Measurements from ENCODE around the gene FBH1. TPM values are rescaled to one million over a fixed set of nuclear protein-coding genes. Genes with fewer than 3 reads are reported as not detected.
"Not testable (repeated sequence)": the region's sequence is repeated elsewhere in the genome, so short reads cannot be mapped to it uniquely, and the experiment has no call there.

The FBH1 gene
- polyA plus RNA-seq, 3 donors, result 79.3 to 99.1 (median 85.9) TPM

DNA sequence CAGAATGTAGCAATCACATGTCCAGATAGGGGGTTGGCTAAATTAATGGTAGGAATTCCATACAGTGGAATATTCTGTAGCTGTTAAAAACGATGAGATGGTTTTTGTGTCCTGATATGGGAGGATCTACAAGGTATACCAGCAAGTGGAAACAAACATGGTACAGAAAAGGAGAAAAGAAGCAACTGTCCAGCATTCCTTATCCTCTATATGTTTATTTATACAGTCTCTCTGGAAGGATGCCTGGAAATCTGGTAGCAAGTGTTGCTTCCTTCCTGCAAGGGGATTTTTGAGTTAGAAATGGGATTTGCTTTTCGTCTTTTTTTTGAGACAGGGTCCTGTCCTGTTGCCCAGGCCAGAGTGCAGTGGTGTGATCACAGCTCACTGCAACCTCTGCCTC is 68.0 kb downstream of the FBH1 start:
- no peak for DNase-seq

DNA sequence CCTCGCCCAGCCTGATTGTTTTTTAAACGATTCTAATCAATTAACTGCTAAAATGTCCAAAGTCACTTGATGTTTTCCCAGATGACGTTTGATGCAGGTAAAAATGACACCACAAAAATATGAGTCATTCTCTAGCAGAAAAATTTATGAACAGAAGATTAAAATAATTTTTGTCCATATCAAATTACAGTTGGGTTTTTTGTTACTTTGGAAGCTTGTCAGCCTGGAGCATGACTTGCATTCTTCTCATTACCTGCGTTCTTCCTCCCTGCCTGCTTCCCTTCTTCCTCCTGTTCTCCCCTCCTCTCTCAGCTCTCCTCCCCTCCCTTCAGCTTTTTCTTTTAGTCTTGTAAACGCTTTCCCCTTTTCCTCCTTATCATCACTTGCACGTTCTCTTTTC is 68.6 kb downstream of the FBH1 start:
- DNase-seq, result no peak

DNA sequence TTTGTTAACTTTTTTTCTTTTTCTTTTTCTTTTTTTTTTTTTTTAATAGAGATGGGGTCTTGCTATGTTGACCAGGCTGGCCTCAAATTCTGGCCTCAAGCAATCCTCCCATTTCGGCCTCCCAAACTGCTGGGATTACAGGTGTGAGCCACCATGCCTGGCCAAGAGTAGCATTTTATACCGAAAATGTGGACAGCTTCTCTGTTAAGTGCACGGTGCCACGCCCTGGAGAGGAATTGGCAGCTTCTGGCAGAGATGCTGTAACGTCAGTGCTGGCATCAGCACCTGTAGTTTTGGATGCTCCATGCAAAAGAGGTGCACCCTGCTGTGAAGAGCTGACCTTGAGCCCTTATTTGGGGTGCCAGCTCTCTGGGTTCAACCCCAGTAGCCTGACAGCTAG is 69.1 kb downstream of the FBH1 start:
- DNase-seq, result no peak

DNA sequence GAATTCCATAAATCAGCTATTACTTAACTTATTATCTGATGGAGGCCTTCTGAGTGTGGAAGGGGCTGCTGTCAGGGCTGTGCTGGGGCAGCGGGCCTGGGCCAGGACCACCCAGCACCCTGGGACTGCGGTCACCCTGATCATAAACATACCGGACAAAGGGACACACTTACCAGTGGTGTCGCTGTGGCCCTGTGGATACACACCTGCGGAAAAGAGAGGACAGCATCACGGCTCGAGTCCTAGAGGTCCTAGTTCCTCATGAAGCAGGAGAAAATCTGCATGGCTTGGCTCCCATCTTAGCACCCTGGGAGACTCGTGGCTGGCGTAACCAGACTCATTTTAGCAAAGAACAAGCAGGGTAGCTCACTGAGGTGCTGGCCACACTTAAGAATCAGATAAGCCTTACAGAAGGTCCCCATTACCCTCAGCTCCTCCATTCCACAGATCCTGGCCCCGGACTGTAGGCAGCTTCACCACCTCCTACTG is 69.6 kb downstream of the FBH1 start:
- no peak for DNase-seq

DNA sequence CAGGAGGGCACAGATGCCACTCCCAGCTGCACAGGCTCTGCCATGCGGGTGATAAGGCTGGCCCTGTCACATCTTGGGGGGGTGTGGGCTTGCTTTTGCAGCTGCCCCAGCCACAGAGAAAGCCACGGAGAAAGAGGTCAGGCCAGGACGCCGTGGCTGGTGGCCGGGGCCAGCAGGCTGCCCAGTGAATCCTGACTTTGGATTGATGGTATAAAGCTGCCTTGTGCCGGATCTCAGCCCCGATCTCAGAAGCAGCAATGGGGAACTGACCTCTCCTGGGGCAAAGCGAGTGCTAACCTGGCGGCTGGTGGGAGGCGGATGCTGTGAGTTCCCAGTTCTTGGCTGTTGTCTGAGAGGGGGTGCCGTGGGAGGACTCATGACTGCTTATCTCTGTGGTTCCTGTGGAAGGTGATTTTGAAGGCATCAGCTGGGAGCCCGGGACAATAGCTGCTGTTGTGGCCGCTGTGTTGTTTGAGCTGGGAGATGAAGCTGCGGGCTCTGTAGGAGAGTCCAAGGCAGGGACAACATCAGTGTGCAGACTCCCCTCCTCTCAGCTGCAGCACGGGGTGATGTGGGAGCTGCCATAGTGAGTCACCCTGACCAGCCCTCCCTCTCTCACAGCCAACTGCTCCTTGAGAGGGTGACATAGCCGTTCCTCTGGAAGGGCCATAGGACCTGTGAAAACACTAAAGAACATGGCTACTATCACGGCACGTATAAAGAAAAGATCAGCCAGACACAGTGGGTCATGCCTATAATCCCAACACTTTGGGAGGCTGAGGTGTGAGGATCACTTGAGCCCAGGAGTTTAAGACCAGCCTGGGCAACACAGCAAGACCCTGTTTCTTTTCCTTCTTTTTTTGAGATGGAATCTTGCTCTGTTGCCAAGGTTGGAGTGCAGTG is 70.3 kb downstream of the FBH1 start:
- DNase-seq, result no peak

DNA sequence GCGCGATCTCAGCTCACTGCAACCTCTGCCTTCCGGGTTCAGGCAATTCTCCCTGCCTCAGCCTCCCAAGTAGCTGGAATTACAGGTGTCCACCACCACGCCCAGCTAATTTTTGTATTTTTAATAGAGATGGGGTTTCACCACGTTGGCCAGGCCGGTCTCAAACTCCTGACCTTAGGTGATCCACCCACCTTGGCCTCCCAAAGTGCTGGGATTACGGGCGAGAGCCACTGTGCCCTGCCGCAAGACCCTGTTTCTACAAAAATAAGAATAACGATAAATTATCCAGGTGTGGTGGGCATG is 70.9 kb downstream of the FBH1 start:
- not testable (repeated sequence) for DNase-seq

DNA sequence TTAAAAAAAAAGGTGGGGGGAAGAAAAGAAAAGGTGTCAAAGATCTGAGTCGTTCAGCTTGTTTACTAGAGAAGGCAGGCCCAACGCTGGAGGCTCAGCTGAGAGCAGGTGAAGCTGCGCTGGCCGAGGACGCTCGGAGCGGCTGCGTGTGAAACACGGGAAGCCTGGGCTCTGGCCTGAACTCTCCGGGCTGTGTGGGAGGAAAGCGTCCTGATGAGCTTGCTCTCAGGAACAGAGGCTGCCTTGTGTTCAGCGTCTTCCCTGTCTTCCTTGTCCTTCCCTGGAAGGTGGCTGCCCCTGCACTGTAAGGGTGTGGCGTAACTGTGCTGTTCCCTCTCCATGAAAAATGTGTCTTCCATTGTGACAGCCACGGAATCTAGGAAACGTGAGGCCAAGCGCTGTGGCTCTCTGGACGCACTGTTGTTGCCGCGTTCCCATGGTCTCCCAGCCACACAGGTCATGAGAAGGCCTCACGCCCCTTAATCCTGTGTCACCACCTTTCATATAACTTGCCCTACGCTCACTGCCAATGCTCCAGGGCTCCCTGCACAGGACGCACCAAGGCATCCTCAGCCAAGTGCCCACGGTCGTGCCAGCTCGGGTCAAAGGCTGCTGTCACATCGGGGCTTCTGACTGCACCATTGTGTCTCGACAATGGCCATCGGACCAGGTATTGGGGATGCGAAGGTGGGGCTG is 71.5 kb downstream of the FBH1 start:
- DNase-seq, result no peak

DNA sequence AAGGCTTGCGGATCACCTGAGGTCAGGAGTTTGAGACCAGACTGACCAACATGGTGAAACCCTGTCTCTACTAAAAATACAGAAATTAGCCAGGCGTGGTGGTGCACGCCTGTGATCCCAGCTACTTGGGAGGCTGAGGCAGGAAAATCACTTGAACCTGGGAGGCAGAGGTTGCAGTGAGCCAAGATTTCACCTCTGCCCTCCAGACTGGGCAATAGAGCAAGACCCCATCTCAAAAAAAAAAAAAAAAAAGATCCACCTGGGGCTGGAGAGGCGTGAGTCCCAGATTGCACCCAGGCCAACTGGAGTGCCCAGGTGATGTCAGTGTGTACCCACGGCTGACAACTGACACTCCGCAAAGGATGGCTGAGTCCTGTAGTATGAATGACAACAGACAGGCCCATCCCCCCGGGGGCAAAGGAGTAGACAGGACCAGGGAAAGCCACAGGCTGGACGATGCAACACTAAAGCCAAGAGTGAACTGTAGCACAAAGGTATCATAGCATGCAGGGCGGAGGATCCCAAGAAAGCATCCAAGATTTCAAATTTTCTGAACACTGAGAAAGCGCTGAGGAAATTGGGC is 72.4 kb downstream of the FBH1 start:
- DNase-seq, result not testable (repeated sequence)

DNA sequence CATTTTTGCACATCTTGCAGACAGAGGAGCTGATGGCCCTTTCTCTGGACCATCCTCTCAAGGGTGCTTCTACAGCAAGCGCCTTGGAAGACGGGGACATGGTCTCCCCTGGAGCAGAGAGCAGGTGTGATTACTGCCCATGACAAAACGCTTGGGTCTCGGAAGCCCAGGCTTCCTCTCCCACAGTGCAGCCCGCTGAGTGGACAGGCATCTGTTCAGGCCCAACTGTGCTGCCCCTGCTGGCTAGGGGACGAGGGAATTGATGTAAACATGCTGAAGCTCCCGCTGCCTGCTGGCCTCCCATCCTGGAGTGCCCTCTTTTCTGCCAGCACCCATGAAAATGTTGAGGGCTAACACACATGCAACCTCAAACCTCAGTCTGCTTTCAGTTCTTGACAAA is 73.0 kb downstream of the FBH1 start:
- DNase-seq, result no peak

DNA sequence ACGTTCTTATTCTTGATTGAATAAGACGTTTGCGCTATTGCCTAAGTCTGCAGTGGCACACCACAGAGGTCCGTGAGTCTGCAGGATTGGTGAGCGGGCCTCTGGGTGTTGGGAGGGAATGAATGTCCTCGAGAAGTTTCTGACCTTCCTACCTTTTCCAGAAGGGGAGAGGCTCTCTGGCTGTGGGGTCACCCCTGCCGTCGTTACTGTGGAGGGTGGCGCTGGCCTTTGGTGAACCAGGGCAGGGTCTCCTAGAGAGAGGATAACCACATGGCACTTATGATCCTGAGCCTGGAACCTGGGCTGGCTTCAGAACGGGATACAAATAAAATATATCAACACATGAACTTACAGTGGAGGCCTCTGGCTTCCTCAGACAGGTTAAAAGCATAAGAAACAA is 73.5 kb downstream of the FBH1 start:
- no peak for DNase-seq

DNA sequence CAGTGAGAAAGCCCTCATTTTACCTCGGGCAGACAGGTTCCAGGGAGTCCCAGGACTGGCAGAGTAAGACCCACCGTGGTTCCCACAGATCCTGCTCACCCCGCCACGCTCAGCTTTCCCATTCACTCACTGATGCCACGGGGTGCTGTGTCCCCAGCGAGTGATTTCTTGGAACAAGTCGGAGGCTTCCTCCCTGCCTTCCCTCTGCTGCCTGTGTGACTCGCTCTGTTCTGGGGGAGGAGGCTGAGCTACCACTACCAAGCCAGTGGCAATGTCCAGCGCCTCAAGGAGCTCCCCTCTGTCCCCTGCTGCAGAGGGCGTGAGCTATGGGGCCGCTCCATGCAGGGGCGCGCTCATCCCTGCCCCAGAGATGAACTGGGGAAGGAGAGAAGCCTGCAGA is 74.7 kb downstream of the FBH1 start:
- no peak for DNase-seq

DNA sequence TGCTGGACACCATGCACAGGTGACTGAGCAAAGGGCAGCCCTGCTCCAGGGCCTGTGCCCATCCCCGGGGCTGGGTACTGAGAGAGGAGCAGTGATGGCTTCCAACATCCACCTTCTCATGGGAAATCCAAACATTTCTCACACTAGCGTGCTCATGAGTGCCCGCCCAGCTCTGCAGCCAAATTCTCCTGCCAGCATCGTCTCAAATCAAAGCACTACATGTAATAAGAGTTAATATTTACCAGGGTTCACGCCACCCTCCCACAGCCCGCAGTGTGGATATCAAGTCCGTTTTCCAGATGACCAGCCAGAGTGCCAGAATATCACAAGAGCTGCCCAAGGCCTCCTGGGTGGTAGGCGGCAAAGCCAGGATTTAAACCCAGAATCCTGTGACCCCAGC is 75.2 kb downstream of the FBH1 start:
- DNase-seq, result no peak

DNA sequence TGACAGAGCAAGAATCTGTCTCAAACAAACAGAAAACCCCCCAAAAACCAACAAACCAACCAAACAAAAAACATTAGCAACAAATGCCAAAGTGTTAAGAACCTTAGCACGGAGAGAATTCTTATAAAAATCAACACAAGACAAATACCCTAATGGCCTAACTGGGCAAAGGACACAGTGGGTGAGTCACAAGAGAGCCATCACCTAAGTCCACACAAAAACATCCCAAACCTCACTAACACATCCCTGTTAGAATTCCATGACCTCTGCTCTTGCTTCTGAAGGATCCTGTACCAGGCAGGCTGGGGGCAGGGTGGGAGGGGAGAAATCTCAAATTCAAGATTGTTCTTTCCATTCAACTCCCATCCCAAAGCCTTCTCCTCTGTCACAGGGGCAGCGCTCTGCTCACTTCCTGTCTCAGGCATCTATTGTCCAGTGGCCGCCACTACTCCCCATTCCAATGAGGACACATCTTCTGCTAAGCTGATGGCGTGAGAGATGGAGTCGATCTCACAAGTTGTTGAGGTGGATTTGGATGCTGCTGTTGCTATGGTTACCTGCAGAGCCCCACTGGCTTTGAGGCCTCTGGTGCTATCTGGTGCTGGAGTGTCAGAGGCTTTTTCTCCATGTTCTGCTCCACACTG is 78.1 kb downstream of the FBH1 start:
- DNase-seq, result no peak

DNA sequence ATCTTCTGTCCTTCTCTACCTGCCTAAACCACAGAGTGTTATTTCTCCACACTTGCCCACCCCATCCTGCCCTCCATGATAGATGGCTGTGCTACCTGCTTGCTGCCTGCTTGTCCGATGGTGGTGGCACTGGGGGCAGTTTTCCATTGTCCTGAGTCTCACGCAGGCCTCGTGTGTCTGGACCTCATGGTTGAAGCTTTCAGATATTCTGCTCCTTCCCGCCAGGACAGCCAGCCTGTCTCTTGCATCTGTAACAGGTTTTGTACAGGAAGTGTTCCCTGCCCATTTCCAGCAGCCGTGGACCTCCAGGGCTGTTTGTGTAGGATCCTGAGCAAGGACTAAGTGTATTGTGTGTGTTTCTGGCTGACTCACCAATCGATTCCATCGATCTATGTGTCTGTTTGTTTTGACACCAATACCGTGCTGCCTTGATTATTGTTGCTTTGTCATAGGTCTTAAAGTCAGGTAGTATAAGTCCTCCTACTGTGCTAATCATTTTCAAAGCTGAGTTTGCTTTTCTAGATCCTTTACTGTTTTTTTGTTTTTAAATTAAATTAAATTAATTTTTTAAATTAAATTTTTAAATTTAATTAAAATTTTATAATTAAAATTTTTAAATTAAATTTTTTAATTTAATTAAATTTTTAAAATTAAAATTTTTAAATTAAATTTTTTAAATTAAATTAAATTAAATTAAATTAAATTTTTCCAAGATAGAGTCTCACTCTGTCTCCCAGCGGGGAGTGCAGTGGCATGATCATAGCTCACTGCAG is 78.8 kb downstream of the FBH1 start:
- no peak for DNase-seq

DNA sequence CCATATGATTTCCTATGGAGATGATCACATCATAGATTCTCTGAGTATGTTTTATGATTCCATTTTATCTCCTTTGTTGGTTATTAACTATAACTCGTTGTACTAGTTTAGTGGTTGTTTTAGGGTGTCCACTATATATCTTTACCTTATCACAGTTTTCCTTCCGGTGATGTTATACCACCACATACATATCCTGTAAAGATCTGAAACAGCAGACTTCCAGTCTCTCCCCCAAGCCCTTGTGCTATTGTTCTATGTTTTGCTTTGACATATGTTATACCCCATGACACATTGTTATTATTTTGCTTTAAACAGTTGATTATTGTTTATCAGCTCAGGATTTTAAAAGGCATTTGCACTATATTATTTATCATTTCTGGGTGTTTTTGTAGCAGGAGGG is 80.0 kb downstream of the FBH1 start:
- no peak for DNase-seq

DNA sequence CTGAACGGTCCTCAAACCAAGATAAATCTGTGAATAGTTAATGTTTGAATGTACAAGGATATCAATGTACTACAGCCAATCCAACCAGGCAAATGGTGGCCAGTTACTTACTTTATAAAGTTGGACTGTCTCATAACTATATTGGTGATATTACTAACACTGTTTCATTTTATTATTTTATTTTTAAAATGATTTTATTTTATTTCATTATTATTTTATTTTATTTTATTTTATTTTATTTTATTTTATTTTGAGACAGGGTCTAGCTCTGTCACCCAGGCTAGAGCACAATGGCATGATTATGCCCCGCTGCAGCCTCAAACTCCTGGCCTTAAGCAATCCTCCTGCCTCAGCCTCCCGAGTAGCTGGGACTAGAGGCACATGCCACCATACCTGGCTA is 80.5 kb downstream of the FBH1 start:
- DNase-seq, result no peak

DNA sequence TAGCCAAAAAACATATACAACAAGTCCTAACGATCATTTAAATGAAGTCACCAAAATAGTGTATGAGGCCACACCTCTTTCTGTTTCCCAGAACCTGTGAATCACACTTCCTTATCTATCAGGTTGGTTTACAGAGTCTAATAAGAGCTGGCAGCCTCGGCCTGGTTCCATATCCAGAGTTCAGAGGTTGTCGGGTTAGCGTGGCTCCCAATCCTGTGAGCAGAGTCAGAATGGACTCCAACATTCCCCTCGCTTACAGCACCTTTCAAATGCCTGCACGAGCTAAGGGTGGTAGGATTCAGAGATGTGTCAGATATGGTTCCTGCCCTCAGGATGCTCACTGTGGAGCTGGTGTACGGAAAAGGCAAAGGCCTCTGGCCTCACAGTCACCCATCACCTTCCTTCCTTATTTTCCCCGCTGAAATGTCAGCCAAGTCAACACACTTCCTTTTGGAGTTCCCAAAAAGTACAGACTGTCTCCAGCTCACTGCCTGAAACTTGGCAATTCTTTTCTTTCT is 81.3 kb downstream of the FBH1 start:
- DNase-seq, result no peak

DNA sequence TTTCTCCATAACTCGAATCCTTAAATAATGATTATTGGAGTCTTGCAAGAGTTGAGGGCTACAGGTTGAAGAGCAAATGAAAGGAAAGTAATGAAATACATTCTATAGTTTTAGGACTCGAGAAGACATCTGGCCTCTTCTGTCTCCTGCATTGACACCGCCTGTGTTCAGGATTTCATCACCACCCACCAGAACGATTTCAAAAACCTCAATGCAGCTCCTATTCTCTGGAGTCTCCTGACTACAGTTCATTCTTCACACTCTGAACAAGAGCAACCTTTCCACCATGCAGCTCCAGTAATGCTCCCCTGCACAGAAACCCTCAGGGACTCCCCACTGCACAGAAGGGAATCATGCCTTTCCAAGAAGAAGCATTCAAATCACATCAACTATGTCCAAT is 81.8 kb downstream of the FBH1 start:
- no peak for DNase-seq

DNA sequence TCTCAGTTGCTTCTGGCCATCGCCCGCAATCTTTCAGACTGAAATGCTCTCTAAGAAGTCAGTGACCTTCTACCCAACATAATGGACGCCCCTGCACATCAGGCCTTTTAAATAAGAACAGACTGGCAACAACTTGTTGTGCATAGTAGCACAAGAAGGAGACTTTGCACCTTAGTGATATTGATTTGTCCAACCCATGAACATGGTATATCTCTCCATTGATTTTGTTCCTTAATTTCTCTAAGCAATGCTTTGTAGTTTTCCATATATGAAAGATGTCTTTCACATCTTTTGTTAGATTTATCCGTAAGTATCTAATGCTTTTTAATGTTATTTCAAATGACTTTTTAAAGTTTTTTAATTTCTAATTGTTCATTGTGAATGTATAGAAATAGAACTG is 83.0 kb downstream of the FBH1 start:
- no peak for DNase-seq

DNA sequence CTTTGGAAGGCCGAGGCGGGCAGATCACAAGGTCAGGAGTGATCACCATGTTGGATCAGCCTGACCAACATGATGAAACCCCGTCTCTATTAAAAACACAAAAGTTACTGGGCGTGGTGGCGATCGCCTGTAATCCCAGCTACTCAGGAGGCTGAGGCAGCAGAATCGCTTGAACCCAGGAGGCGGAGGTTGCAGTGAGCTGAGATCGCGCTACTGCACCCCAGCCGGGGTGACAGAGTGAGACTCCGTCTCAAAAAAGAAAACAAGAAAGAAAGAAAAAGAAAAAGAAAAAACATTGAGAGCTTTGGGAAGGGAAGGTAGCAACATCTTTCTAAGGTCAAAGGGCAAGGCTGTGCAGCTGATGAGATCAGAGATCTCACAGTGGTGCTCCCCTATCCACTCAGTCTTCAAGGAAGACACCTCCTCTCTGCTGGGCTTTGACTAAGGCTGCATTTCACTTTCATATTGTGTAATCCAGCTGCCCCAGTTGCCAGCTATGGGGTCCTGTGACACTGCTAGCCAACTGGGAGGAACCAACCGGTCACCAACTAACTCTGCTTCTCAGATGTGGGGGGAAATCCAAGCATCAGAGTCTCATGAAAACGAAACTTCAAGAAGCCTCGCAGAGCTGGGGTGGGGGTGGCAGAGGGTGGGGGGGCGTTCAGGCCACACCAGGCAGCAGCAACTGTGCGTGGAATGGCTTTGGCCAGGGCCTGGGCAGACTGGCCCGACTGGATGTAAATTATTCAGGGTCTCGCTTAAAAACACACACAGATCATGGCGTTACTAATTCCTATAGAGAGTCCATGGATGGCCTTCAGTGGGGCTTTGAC is 85.8 kb downstream of the FBH1 start:
- no peak for DNase-seq
